Smooth muscle cell (in vitro differentiated cells): ENCODE results near the gene LPAR1. TPM values are rescaled to one million over a fixed set of nuclear protein-coding genes. Genes with fewer than 3 reads are reported as not detected.

Experiments
- DNase-seq: peaks from one replicate; lab custom pipeline; 2025; ENCODE audit not compliant: unreplicated experiment; lab: John Stamatoyannopoulos, UW
- H2AFZ ChIP-seq: fragments of 200-600 bp; sonication (generic); 2 replicates; pipeline ENCODE4 v1.6.0; 2016; ENCODE audit warnings: antibody characterized with exemption, low read depth, mild to moderate bottlenecking
- H3F3A ChIP-seq: fragments of 200-600 bp; sonication (generic); 2 replicates; pipeline ENCODE4 v1.6.0; 2017; ENCODE audit warnings: antibody characterized with exemption, low read depth
- H3K27ac ChIP-seq: fragments of 200-600 bp; sonication (generic); 2 replicates; pipeline ENCODE4 v1.5.1; 2016; ENCODE audit warnings: low read depth, mild to moderate bottlenecking
- H3K27me3 ChIP-seq: fragments of 200-600 bp; sonication (generic); 2 replicates; pipeline ENCODE4 v1.6.1; 2016; ENCODE audit warnings: low read depth, mild to moderate bottlenecking
- H3K36me3 ChIP-seq: fragments of 200-600 bp; sonication (generic); 2 replicates; pipeline ENCODE4 v1.5.1; 2016; ENCODE audit warnings: low read depth
- H3K4me1 ChIP-seq: fragments of 200-600 bp; sonication (generic); 2 replicates; pipeline ENCODE4 v1.5.1; 2016; ENCODE audit warnings: low read depth
- H3K4me2 ChIP-seq: fragments of 200-600 bp; sonication (generic); 2 replicates; pipeline ENCODE4 v1.6.0; 2016; ENCODE audit warnings: mild to moderate bottlenecking
- H3K4me3 ChIP-seq: fragments of 200-600 bp; sonication (generic); 2 replicates; pipeline ENCODE4 v1.5.1; 2016; ENCODE audit warnings: mild to moderate bottlenecking
- H3K79me2 ChIP-seq: fragments of 200-600 bp; sonication (generic); 2 replicates; pipeline ENCODE4 v1.6.0; 2016; ENCODE audit warnings: low read depth, mild to moderate bottlenecking
- H3K9ac ChIP-seq: fragments of 200-600 bp; sonication (generic); 2 replicates; pipeline ENCODE4 v1.6.0; 2016; ENCODE audit warnings: low read depth
- H3K9me3 ChIP-seq: fragments of 200-600 bp; sonication (generic); replicated peaks from 2 replicates; pipeline ENCODE4 v1.5.1; 2016; ENCODE audit warnings: low read depth
- H4K20me1 ChIP-seq: fragments of 200-600 bp; sonication (generic); 2 replicates; pipeline ENCODE4 v1.6.0; 2016; ENCODE audit warnings: low read depth
- WGBS: methylation state at CpG from one replicate; pipeline ENCODE4 v1.1.7; 2016; ENCODE audit warnings: low lambda C conversion rate; 5-methylcytosine and 5-hydroxymethylcytosine counted together
- polyA plus RNA-seq: library from polyadenylated mRNA; unstranded; fragments of >200 nt; fragmentation: Nextera tagmentation; extraction: Ambion mirVana; gene quantifications from 2 replicates; pipeline ENCODE4 v1.2.1, GENCODE V29; 2016
- total RNA-seq: library from RNA; depleted of rRNA; stranded (reverse); fragments of >200 nt; gene quantifications from 2 replicates; pipeline ENCODE4 v1.2.3, GENCODE V29; 2014
- TF ChIP-seq, protein P1 (sequence below): fragments of 200-600 bp; sonication (generic); IDR thresholded peaks from 2 replicates; pipeline ENCODE4 v1.5.1; 2017; ENCODE audit warnings: borderline replicate concordance, mild to moderate bottlenecking, antibody characterized with exemption; ENCODE audit not compliant: insufficient read depth, poor library complexity, severe bottlenecking

The LPAR1 gene
- total and polyA plus RNA-seq, 2 experiments from 2014 or later, result 20.5 to 21.3 TPM

DNA sequence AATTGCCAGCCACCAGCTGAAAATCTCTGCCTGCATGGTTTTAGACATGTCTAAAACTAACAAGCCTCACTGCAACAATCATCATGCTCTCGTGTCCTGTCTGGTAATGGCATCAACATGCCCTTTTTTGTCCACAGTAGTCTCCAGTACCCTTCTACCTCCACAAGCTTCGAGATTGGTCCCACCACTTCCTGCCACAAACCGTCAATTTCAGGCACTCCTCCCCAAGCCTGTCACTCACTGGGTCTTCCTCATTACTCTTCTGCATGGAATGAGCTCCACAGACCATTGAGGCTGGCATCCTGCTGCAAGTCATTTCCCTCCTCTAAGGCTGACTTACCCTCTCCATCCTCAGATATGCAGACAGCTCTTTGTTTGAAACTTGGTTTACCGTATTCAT is 9.0 kb downstream of the LPAR1 start:
- H3K27me3 ChIP-seq, result no peaks in the 10 kb centered on the region
- H4K20me1 ChIP-seq, result peaks cover 44% of the 10 kb centered on the region
- H3K79me2 ChIP-seq, result peaks cover 47% of the 10 kb centered on the region
- no peak for DNase-seq
- no peaks in the 10 kb centered on the region for H3K36me3 ChIP-seq
- no peaks in the 10 kb centered on the region for H3F3A ChIP-seq
- 90% methylated on average over 4 of the region's 4 CpGs for WGBS
- no peak overlapping the region for H3K9ac ChIP-seq
- no peak overlapping the region for H3K4me2 ChIP-seq
- peaks cover 13% of the 10 kb centered on the region for H3K4me1 ChIP-seq
- TF ChIP-seq, protein P1, sequence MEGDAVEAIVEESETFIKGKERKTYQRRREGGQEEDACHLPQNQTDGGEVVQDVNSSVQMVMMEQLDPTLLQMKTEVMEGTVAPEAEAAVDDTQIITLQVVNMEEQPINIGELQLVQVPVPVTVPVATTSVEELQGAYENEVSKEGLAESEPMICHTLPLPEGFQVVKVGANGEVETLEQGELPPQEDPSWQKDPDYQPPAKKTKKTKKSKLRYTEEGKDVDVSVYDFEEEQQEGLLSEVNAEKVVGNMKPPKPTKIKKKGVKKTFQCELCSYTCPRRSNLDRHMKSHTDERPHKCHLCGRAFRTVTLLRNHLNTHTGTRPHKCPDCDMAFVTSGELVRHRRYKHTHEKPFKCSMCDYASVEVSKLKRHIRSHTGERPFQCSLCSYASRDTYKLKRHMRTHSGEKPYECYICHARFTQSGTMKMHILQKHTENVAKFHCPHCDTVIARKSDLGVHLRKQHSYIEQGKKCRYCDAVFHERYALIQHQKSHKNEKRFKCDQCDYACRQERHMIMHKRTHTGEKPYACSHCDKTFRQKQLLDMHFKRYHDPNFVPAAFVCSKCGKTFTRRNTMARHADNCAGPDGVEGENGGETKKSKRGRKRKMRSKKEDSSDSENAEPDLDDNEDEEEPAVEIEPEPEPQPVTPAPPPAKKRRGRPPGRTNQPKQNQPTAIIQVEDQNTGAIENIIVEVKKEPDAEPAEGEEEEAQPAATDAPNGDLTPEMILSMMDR, result no peak
- no peaks in the 10 kb centered on the region for H3K9me3 ChIP-seq
- no peak overlapping the region for H3K4me3 ChIP-seq
- no peak overlapping the region for H2AFZ ChIP-seq
- H3K27ac ChIP-seq, result no peak overlapping the region

DNA sequence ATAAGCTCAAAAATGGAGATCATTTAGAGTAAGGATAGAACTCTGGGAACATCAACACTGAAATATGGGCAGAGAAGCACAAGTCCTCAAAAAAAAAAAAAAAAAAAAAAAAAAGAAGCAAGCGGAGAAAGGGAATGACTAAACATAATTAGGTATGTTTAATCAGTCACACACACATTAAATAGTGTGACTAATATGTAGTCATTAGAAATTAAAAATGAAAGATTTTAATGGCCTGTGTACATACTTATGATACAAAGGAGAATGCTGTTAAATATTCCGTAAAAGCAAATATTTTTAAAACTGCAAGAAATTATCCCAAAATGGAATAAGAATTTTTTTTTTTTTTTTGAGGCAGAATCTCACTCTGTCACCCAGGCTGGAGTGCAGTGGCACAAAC is 10.5 kb downstream of the LPAR1 start:
- H3K27ac ChIP-seq, result no peak overlapping the region
- no peaks in the 10 kb centered on the region for H3K9me3 ChIP-seq
- peaks cover 7% of the 10 kb centered on the region for H3K4me1 ChIP-seq
- TF ChIP-seq, protein P1, result no peak
- no peaks in the 10 kb centered on the region for H3K27me3 ChIP-seq
- peaks cover 35% of the 10 kb centered on the region for H3K79me2 ChIP-seq
- no peak overlapping the region for H3K9ac ChIP-seq
- H3K4me2 ChIP-seq, result no peak overlapping the region
- H2AFZ ChIP-seq, result no peak overlapping the region
- no peak for DNase-seq
- H3F3A ChIP-seq, result no peaks in the 10 kb centered on the region
- 93% methylated on average over 2 of the region's 2 CpGs for WGBS
- no peaks in the 10 kb centered on the region for H3K36me3 ChIP-seq
- H3K4me3 ChIP-seq, result no peak overlapping the region
- peaks cover 31% of the 10 kb centered on the region for H4K20me1 ChIP-seq

DNA sequence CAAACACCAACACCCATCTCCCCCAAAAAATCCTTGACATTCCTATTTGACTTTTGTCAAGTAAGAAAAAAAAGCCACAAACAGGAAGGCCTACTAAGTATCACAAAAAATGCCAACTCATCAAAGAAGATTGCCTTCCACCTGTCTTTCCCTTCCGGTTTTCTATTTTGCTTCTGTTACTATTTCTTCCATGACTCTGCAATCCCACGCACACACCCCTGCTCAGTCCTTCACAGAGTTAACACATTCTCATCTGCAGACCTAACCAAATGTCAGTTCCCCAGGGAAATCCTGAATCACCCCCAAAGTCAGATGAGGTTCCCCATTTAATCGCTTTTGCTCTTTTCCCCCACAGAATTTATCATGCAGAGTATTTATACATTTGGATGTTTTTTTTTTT is 15.1 kb downstream of the LPAR1 start:
- Histone ChIP-seq H3K79me2 (peaks cover 2% of the 10 kb centered on the region), H3K27me3 (no peaks in the 10 kb centered on the region), H2AFZ (no peak overlapping the region), H3K9me3 (no peaks in the 10 kb centered on the region), H3K4me3 (no peak overlapping the region), H3K9ac (no peak overlapping the region), H3K4me2 (no peak overlapping the region), H3K36me3 (no peaks in the 10 kb centered on the region), H3F3A (no peaks in the 10 kb centered on the region), H3K27ac (no peak overlapping the region), H3K4me1 (no peaks in the 10 kb centered on the region), H4K20me1 (peaks cover 11% of the 10 kb centered on the region)
- TF ChIP-seq, protein P1, result no peak
- no peak for DNase-seq
- WGBS, result 94% methylated on average over 3 of the region's 3 CpGs

DNA sequence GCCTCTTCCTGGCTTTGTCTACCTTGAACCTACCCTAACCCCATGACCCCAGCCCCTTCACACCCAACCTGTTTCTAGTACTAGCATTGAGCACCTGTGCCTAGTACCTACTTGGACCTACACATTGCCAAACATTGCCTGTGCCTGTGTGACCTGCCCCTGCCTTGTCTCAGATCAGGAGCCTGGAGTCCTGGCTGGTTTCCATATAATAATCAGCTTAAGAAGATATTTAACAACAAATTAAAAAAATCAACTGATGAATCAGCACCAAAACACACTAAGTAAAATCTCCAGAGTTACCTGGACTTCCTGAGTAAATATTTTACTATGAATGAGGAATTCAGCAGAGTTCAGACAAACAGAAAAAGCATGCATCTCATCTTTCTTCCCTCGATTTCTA is 17.7 kb downstream of the LPAR1 start:
- Histone ChIP-seq H3K9ac (no peak overlapping the region), H3K36me3 (no peaks in the 10 kb centered on the region), H3K9me3 (no peaks in the 10 kb centered on the region), H3K4me3 (no peak overlapping the region), H3F3A (no peaks in the 10 kb centered on the region), H3K4me1 (no peaks in the 10 kb centered on the region), H3K4me2 (no peak overlapping the region), H4K20me1 (peaks cover 27% of the 10 kb centered on the region), H3K79me2 (peaks cover 4% of the 10 kb centered on the region), H3K27ac (no peak overlapping the region), H3K27me3 (no peaks in the 10 kb centered on the region), H2AFZ (no peak overlapping the region)
- WGBS, result 90% methylated on average over 1 of the region's 1 CpG
- TF ChIP-seq, protein P1, result no peak
- no peak for DNase-seq
